Right lobe of liver (tissue), 4 donors: Measurements from ENCODE around the gene NHLRC4.

ENCODE experiments used
- POLR2A ChIP-seq: fragments of 450-650 bp; IDR thresholded peaks from one replicate; pipeline ENCODE4 v1.6.1; 2017; ENCODE audit warnings: antibody characterized with exemption, mild to moderate bottlenecking
- TF ChIP-seq, protein P1 (sequence below), 4 donors: fragments of 200-600 bp in 3 of 4; fragments of 450-650 bp in 1 of 4; IDR thresholded peaks; one replicate each; pipeline versions ENCODE4 v1.5.1 to v1.8.0; 2016 to 2022; ENCODE audit warnings: antibody characterized with exemption in 4 of 4, mild to moderate bottlenecking in 2 of 4
- donor health status: DM: no; HTN: no; CAD: no.
- donor health status: DM: no; HTN: no; CAD: no.
- donor health status: DM: no; HTN: yes; CAD: no.

DNA sequence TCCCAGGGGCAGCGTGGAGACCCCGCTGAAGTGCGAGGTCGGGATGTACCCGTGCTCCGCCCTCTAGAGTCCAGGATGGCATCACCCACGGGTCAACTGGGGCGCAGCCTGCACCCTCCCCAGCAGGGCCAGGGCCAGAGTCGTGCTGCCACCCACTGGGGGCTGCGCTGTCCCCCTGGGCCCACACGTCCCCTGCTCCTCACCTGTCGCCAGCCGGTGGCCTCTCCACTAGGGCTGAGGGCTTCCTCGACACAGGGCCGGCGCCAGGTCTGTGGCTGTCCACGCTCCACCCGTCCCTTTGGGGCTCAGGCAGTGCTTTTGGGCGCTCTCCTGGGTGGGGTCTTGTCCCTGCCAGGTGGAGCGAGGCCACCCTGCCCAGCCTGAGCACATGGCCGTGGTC, 18.2 kb upstream of the NHLRC4 start:
- TF ChIP-seq, protein P1, sequence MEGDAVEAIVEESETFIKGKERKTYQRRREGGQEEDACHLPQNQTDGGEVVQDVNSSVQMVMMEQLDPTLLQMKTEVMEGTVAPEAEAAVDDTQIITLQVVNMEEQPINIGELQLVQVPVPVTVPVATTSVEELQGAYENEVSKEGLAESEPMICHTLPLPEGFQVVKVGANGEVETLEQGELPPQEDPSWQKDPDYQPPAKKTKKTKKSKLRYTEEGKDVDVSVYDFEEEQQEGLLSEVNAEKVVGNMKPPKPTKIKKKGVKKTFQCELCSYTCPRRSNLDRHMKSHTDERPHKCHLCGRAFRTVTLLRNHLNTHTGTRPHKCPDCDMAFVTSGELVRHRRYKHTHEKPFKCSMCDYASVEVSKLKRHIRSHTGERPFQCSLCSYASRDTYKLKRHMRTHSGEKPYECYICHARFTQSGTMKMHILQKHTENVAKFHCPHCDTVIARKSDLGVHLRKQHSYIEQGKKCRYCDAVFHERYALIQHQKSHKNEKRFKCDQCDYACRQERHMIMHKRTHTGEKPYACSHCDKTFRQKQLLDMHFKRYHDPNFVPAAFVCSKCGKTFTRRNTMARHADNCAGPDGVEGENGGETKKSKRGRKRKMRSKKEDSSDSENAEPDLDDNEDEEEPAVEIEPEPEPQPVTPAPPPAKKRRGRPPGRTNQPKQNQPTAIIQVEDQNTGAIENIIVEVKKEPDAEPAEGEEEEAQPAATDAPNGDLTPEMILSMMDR (IDR thresholded peaks at IDR 0.05), result no peak
- TF ChIP-seq POLR2A, result no peak
